22Rv1 (cell line): ENCODE data around the gene USP11.

ENCODE experiments used
- H3K27ac ChIP-seq: fragments of 450-650 bp; 2 replicates; pipeline ENCODE4 v1.5.1; 2017
- ZFX ChIP-seq: fragments of 450-650 bp; IDR thresholded peaks from 2 replicates; pipeline ENCODE4 v1.6.1; 2017; ENCODE audit warnings: antibody characterized with exemption, borderline replicate concordance
- TF ChIP-seq, protein P1 (sequence below): fragments of 450-650 bp; IDR thresholded peaks from 2 replicates; pipeline ENCODE4 v1.5.1; 2017; ENCODE audit warnings: mild to moderate bottlenecking

Gene USP11

DNA sequence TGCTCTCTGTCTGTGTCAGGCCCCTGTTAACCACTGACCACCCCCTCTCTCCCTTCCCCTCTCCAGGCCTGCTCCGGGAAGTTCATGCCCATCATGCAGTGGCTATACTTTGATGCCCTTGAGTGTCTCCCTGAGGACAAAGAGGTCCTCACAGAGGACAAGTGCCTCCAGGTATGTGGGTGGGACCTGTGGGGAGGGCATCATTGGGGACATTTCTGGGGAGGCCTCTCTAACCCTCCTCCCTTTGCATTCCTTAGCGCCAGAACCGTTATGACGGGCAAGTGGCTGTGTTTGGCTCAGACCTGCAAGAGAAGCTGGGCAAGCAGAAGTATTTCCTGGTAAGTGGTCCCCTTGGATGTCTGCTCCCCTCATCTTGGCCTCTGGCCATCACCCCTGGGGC, 29.9 kb upstream of the USP11 start:
- TF ChIP-seq, protein P1, sequence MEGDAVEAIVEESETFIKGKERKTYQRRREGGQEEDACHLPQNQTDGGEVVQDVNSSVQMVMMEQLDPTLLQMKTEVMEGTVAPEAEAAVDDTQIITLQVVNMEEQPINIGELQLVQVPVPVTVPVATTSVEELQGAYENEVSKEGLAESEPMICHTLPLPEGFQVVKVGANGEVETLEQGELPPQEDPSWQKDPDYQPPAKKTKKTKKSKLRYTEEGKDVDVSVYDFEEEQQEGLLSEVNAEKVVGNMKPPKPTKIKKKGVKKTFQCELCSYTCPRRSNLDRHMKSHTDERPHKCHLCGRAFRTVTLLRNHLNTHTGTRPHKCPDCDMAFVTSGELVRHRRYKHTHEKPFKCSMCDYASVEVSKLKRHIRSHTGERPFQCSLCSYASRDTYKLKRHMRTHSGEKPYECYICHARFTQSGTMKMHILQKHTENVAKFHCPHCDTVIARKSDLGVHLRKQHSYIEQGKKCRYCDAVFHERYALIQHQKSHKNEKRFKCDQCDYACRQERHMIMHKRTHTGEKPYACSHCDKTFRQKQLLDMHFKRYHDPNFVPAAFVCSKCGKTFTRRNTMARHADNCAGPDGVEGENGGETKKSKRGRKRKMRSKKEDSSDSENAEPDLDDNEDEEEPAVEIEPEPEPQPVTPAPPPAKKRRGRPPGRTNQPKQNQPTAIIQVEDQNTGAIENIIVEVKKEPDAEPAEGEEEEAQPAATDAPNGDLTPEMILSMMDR = no peak
- TF ChIP-seq ZFX = no peak

GRCh38 chrX:47204970-47205369, 27.8 kb upstream of the USP11 start:
- H3K27ac ChIP-seq = no peak overlapping the region
- TF ChIP-seq, protein P1 = no peak
- no peak for TF ChIP-seq ZFX

More for the DNA sequence above, 29.9 kb upstream of the USP11 start:
- H3K27ac ChIP-seq = no peak overlapping the region

- TF ChIP-seq ZFX = no peak
- TF ChIP-seq, protein P1 = no peak
- H3K27ac ChIP-seq = no peak overlapping the region
These were observed 26.5 kb upstream of the USP11 start for GRCh38 chrX:47206316-47206715.

GRCh38 chrX:47208108-47208507, 24.7 kb upstream of the USP11 start:
- H3K27ac ChIP-seq = no peak overlapping the region
- TF ChIP-seq, protein P1 = no peak
- no peak for TF ChIP-seq ZFX

DNA sequence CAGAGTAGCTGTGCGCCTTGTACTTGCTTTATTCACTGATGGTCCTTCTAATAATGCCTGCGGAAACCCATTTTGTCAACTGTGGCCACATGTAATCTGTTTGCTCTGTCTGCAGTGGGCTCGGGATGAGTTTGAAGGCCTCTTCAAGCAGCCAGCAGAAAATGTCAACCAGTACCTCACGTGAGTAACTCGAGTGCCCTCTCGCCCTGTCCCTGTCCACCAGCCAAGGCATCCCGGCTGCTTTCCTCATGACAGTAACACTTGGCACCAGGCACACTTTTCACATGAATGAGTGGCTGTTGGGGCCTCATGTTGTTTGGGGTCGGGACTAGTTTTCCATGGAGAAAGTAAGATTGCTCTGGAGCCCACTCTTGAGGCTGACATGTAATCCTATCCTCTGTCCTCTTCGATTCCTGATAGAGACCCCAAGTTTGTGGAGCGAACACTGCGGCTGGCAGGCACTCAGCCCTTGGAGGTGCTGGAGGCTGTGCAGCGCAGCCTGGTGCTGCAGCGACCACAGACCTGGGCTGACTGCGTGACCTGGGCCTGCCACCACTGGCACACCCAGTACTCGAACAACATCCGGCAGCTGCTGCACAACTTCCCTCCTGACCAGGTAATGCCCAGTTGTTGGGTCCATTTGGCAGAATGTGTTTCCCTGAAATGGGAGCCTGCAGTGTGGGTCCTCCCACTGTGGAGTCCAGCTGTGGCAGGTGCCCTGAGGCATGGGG, 23.1 kb upstream of the USP11 start:
- H3K27ac ChIP-seq = no peak overlapping the region
- no peak for TF ChIP-seq ZFX
- TF ChIP-seq, protein P1 = no peak

DNA sequence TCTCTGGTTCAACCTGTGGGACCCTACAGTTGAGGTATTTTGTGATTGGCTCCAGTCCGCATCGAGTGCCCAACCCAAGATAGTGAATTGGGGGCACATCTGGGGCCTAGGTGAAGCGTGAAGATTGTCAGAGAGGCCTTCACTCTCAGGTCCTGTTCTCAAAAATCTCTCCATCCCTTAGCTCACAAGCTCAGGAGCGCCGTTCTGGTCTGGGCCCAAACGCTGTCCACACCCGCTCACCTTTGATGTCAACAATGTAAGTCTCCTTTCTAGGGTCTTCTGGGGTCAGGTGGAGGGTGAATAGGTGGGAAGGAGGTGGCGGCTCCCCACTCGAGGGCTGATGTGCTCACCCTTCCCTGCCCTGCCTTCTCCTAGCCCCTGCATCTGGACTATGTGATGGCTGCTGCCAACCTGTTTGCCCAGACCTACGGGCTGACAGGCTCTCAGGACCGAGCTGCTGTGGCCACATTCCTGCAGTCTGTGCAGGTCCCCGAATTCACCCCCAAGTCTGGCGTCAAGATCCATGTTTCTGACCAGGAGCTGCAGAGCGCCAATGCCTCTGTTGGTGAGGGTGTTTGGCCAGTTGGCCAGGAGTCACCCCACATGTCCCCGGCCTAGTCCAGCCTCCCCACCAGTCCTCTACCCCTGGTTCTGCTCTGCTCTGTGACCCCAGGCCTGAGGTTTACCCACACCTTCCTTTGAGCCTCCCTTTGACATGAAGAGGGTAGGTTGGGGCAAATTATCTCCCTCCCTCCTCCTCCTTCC, 22.0 kb upstream of the USP11 start:
- H3K27ac ChIP-seq = no peak overlapping the region
- TF ChIP-seq, protein P1 = no peak
- no peak for TF ChIP-seq ZFX
